Heart right ventricle (tissue), 16 donors: ENCODE results near the gene PXDN. TPM values are rescaled to one million over a fixed set of nuclear protein-coding genes. Genes with fewer than 3 reads are reported as not detected.
"Not testable (repeated sequence)": the region's sequence is repeated elsewhere in the genome, so short reads cannot be mapped to it uniquely, and the experiment has no call there.

Experiments
- ATAC-seq, 8 donors: fragments of 200-7000 bp; cut with Tn5 transposase; one replicate each; pipeline ENCODE4 v1.9.1; 2020; ENCODE audit warnings: mild to moderate bottlenecking in 8 of 8, moderate library complexity in 8 of 8, moderate number of reproducible peaks in 1 of 8
- DNase-seq, 2 donors: peaks; one replicate each; pipeline ENCODE4 v3.0.0-alpha.2; 2020
- H3K27ac ChIP-seq, 10 donors: fragments of 200-600 bp; sonication (generic) in 2 of 10; one replicate each; pipeline versions ENCODE4 v1.5.0 to v1.8.0; 2020 to 2022; ENCODE audit warnings: mild to moderate bottlenecking in 3 of 10
- H3K27me3 ChIP-seq, 7 donors: fragments of 200-600 bp; one replicate each; pipeline ENCODE4 v1.8.0; 2021 to 2022; ENCODE audit warnings: mild to moderate bottlenecking in 2 of 7
- H3K36me3 ChIP-seq, 9 donors: fragments of 200-600 bp; sonication (generic) in 1 of 9; one replicate each; pipeline versions ENCODE4 v1.5.0 to v1.8.0; 2020 to 2022; ENCODE audit warnings: mild to moderate bottlenecking in 2 of 9
- H3K4me1 ChIP-seq, 9 donors: fragments of 200-600 bp; sonication (generic) in 1 of 9; one replicate each; pipeline versions ENCODE4 v1.5.0 to v1.8.0; 2020 to 2022; ENCODE audit warnings: mild to moderate bottlenecking in 4 of 9
- H3K4me3 ChIP-seq, 10 donors: fragments of 200-600 bp; sonication (generic) in 2 of 10; one replicate each; pipeline versions ENCODE4 v1.5.0 to v1.8.0; 2020 to 2022; ENCODE audit warnings: mild to moderate bottlenecking in 7 of 10, moderate library complexity in 2 of 10
- H3K9me3 ChIP-seq, 11 donors: fragments of 200-600 bp in 10 of 11; sonication (generic) in 2 of 11; one replicate each; pipeline versions ENCODE4 v1.5.0 to v1.8.0; 2013 to 2022; ENCODE audit warnings: mild to moderate bottlenecking in 2 of 11, control low read depth in 1 of 11, moderate library complexity in 1 of 11
- WGBS, 2 donors: extraction: QIAGEN DNeasy Blood & Tissue Kit; methylation state at CpG; one replicate each; pipeline ENCODE4 v1.1.7; 2013; ENCODE audit warnings: inconsistent platforms in 1 of 2; 5-methylcytosine and 5-hydroxymethylcytosine counted together
- intact Hi-C, 10 donors: fragments of 100-400 bp; cut with DNase I; formaldehyde crosslinking; loops; one replicate each; pipeline versions ENCODE4 v1.11.1 to v1.14.2; 2022
- polyA plus RNA-seq, 2 donors: library from polyadenylated mRNA; stranded (reverse); fragments of 200-250 nt; gene quantifications; one replicate each; pipeline ENCODE4 v1.2.3, GENCODE V29; 2013
- total RNA-seq, 10 donors: library from RNA; stranded (reverse); fragmentation: NEBNext Ultra II Directional in 3 of 10; extraction: Animal tissue kit (Norgen Biotek cat#: 25700) in 3 of 10; gene quantifications; one replicate each; pipeline versions ENCODE4 v1.2.1 to v1.2.4, GENCODE V29; 2021 to 2023
- TF ChIP-seq, protein P1 (sequence below), 9 donors: fragments of 200-600 bp; sonication (generic) in 2 of 9; IDR thresholded peaks; one replicate each; pipeline versions ENCODE4 v1.5.0 to v1.8.0; 2021 to 2022; ENCODE audit warnings: antibody characterized with exemption in 9 of 9, mild to moderate bottlenecking in 5 of 9, moderate library complexity in 1 of 9
- donor health status: Arrhythmogenic right ventricular cardiomyopathy.
- donor health status: ischemic (EF 13 %, LVEDD 7.1; RV severe dilation, severe dysfunction).
- donor health status: healthy with polysubstance abuse.
- donor health status: DM: no; HTN: yes; CAD: no.
- donor health status: DM: no; HTN: no; CAD: no.
- donor health status: ischemic (EF 25% LVEDD 6.9; RV normal size, moderate dysfunction).
- donor health status: ischemic (EF 25% LVEDD 5.7; RV mildly dilated, moderate dysfunction).
- donor health status: healthy.
- donor health status: DM: yes; HTN: yes; CAD: no.
- donor health status: Ischemic cardiomyopathy.
- donor health status: ischemic (EF 35%, LVEDD 5.7; RV mildly dilated, moderate dysfunction).
- donor health status: nonischemic (EF 11% LVEDD 7.7; RV severe dilation, severe dysfunction).
- donor health status: DM: yes; HTN: yes; CAD: no.
- donor health status: PGD.
- donor health status: ischemic (EF 29% LVEDD 5.4; RV normal size, mild dysfunction).
- donor health status: nonischemic (EF 23%, LVEDD 6.1; RV moderate dilation, normal function).

The PXDN gene
- total and polyA plus RNA-seq, 12 donors: 7.8 to 65.0 (median 18.9) TPM

- H3K4me1 ChIP-seq: peaks cover 3 to 27% (median 15%) of the 10 kb centered on the region in 9 donors
- TF ChIP-seq, protein P1, sequence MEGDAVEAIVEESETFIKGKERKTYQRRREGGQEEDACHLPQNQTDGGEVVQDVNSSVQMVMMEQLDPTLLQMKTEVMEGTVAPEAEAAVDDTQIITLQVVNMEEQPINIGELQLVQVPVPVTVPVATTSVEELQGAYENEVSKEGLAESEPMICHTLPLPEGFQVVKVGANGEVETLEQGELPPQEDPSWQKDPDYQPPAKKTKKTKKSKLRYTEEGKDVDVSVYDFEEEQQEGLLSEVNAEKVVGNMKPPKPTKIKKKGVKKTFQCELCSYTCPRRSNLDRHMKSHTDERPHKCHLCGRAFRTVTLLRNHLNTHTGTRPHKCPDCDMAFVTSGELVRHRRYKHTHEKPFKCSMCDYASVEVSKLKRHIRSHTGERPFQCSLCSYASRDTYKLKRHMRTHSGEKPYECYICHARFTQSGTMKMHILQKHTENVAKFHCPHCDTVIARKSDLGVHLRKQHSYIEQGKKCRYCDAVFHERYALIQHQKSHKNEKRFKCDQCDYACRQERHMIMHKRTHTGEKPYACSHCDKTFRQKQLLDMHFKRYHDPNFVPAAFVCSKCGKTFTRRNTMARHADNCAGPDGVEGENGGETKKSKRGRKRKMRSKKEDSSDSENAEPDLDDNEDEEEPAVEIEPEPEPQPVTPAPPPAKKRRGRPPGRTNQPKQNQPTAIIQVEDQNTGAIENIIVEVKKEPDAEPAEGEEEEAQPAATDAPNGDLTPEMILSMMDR (IDR thresholded peaks at IDR 0.05): no peak
- H3K27ac ChIP-seq: no peak overlapping the region
- ATAC-seq (no peak), DNase-seq (no peak)
- no peak overlapping the region for H3K4me3 ChIP-seq
- 94% methylated on average over 16 of the region's 16 CpGs for WGBS, 2 donors
- H3K9me3 ChIP-seq: peaks cover 0 to 2% (median 0%) of the 10 kb centered on the region in 11 donors
- intact Hi-C loops: no loop called here
- no peaks in the 10 kb centered on the region for H3K36me3 ChIP-seq
- H3K27me3 ChIP-seq: no peaks in the 10 kb centered on the region
Measured at GRCh38 chr2:1623906-1624445, 120.3 kb downstream of the PXDN start.

DNA sequence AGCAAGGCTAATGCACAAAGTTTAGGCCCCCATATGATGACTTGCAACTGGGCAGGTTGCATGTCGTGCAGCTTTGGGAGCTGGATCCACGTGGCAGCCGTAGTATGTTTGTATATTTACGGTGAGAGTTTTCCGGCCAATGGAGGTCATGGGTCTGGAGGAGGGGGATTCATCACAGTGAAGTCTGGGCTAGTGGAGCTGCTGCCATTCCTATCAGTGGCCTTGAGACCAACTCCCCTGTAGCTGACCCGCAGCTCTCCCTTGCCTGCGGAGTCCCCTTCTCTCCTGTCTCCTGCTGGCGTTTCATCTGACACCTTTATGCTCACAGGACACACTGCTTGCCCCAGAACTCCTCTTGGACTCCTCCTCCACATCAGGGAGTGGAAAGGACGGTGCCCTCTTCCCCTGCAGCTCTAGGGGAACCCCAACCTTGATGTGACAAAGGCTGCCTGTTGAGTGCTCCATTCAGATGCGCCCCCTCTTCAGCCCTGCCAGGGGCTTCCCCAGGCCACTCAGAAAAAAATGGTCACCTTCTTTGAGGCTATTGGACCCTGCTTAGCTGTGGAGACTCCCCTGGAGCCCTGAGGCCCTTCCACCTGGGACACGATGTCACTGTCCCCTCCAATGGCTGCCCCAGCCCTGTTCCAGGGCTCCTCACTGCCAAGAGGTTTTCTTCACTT lies 121.7 kb downstream of the PXDN start:
- H3K4me3 ChIP-seq: no peak overlapping the region
- WGBS, 2 donors: 84 to 85% methylated on average over 11 of the region's 11 CpGs
- intact Hi-C loops: no loop called here

DNA sequence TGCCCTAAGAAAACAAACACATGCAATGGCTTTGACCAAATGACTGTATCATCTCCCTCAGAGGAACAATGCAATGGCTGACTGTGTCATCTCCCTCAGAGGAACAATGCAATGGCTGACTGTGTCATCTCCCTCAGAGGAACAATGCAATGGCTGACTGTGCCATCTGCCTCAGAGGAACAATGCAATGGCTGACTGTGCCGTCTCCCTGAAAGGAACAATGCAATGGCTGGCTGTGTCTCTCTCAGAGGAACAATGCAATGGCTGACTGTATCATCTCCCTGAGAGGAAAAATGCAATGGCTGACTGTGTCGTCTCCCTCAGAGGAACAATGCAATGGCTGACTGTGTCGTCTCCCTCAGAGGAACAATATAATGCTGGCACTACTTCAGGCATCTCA lies 122.3 kb downstream of the PXDN start:
- H3K4me3 ChIP-seq, H3K27ac ChIP-seq, intact Hi-C loops, H3K36me3 ChIP-seq, ATAC-seq, H3K9me3 ChIP-seq, H3K27me3 ChIP-seq, DNase-seq: not testable (repeated sequence)
- H3K4me1 ChIP-seq: peaks cover 3 to 21% (median 12%) of the 10 kb centered on the region in 9 donors
- WGBS, 2 donors: 60 to 64% methylated on average over 3 of the region's 3 CpGs

More for the DNA sequence above, 121.7 kb downstream of the PXDN start:
- H3K9me3 ChIP-seq: no peaks in the 10 kb centered on the region
- TF ChIP-seq, protein P1 (IDR thresholded peaks at IDR 0.05): no peak
- DNase-seq: no peak
- peaks cover 3 to 21% (median 12%) of the 10 kb centered on the region in 9 donors for H3K4me1 ChIP-seq
- ATAC-seq: no peak
- H3K36me3 ChIP-seq: no peaks in the 10 kb centered on the region
- H3K27ac ChIP-seq: no peak overlapping the region
- no peaks in the 10 kb centered on the region for H3K27me3 ChIP-seq

DNA sequence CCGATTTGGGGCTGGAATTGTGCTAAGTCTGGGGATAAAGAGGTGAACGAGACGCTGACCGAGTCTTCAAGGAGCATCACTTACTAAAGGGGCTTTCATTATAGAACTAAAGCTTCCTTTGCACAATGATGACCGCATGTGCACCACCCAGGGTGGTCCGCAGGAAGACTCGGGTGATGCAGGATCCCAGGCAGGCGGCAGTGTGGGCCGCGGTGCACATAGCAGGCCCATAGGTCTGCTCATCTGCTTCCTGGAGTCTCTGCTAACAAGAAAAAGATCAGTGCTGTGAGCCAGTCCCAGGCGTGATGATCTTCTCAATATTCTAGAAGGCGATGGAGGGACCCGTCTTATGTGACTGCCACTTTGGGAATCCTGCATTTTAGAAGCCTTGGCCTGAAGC lies 122.8 kb downstream of the PXDN start:
- TF ChIP-seq, protein P1 (IDR thresholded peaks at IDR 0.05): no peak
- 94 to 96% methylated on average over 13 of the region's 13 CpGs for WGBS, 2 donors
- no peak for ATAC-seq

DNA sequence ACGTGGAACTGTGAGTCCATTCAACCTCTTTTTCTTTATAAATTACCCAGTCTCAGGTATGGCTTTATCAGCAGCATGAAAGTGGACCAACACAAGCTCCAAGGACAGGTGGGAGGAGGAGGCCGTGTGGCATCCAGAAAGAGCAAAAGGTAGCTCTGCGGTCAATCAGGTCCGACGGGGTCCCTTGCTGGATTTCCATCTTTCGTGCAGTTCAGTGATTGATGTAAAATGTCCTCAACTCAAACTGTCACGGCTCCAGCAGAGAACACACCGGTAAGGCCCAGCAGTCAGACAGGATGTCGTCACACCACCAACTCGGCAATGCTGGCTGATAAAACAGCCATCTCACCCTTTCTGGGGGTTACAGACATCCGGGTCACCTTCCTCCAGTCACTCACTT lies 123.3 kb downstream of the PXDN start:
- WGBS, 2 donors: 87 to 88% methylated on average over 11 of the region's 11 CpGs
- H3K27ac ChIP-seq: no peak overlapping the region
- TF ChIP-seq, protein P1 (IDR thresholded peaks at IDR 0.05): no peak
- ATAC-seq (no peak), DNase-seq (no peak)
- H3K36me3 ChIP-seq: no peaks in the 10 kb centered on the region
- H3K4me3 ChIP-seq: no peak overlapping the region
- intact Hi-C loops: no loop called here
- no peaks in the 10 kb centered on the region for H3K9me3 ChIP-seq
- H3K4me1 ChIP-seq: peaks cover under 1 to 13% (median 10%) of the 10 kb centered on the region in 9 donors
- H3K27me3 ChIP-seq: no peaks in the 10 kb centered on the region

More for the DNA sequence above, 122.8 kb downstream of the PXDN start:
- no peaks in the 10 kb centered on the region for H3K27me3 ChIP-seq
- no peak overlapping the region for H3K27ac ChIP-seq
- no peak for DNase-seq
- no peaks in the 10 kb centered on the region for H3K9me3 ChIP-seq
- no peak overlapping the region for H3K4me3 ChIP-seq
- intact Hi-C loops: no loop called here
- H3K4me1 ChIP-seq: peaks cover 3 to 18% (median 12%) of the 10 kb centered on the region in 9 donors
- H3K36me3 ChIP-seq: no peaks in the 10 kb centered on the region
